Measurements from ENCODE around the gene CTXND1.

CTXND1 gene

DNA sequence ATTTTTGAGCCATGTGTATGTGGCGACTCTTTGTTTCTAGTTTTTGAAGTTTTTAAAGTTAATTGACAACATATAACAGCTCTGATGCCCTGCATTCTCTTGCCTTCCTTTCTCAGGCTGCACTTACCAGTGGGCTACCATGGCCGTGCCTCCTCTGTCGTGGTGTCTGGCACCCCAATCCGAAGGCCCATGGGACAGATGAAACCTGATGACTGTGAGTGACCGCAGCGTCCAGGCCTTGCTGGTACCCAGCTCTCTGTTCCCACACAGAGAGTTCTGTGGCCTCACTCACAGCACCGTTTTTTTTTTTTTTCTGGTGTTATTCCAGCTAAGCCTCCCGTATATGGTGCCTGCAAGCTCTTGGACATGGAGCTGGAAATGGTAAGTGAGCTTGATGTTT, 84.1 kb downstream of the CTXND1 start:
- no peak overlapping the region for H3K27ac ChIP-seq (ENCODE audit: low read depth in 2 of 2, low read length in 2 of 2)
- no peaks in the 10 kb centered on the region for H3K4me1 ChIP-seq (ENCODE audit: control insufficient read depth in 2 of 2, insufficient read depth in 2 of 2, low read length in 2 of 2)
- H3K9ac ChIP-seq (ENCODE audit: low read depth in 1 of 2, low read length in 2 of 2), result no peak overlapping the region
- H3K9me3 ChIP-seq (ENCODE audit: control insufficient read depth in 2 of 2, low read length in 2 of 2), result no peaks in the 10 kb centered on the region
- no peaks in the 10 kb centered on the region for H3K27me3 ChIP-seq (ENCODE audit: control insufficient read depth in 2 of 2, insufficient read depth in 2 of 2, low read length in 2 of 2)
- H3K36me3 ChIP-seq (ENCODE audit: control insufficient read depth in 2 of 2, insufficient read depth in 2 of 2, low read length in 2 of 2), result peaks cover 0 to 5% of the 10 kb centered on the region in 2 donors
- H3K4me3 ChIP-seq (ENCODE audit: low read length in 2 of 2), result no peak overlapping the region

DNA sequence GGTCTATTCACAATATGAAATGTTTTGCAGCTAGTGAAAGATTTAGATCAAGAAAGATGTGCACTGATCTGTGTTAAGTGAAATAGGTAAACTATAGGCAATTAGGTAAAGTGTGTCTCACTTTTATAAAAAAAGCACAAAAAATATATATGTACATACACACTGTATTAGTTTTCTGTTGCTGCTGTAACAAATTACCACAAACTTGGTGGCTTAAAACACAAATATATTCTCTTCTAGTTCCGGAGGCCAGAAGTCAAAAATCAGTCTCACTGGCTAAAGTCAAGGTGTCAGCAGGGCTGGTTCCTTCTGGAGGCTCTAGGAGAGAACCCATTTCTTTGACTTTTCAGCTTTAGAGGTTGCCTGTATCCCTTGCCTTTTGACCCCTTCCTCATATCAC, 88.1 kb downstream of the CTXND1 start:
- Histone ChIP-seq H3K27me3 (ENCODE audit: control insufficient read depth in 2 of 2, insufficient read depth in 2 of 2, low read length in 2 of 2) (no peaks in the 10 kb centered on the region), H3K4me3 (ENCODE audit: low read length in 2 of 2) (no peak overlapping the region), H3K36me3 (ENCODE audit: control insufficient read depth in 2 of 2, insufficient read depth in 2 of 2, low read length in 2 of 2) (peaks cover 5 to 6% of the 10 kb centered on the region in 2 donors), H3K9ac (ENCODE audit: low read depth in 1 of 2, low read length in 2 of 2) (no peak overlapping the region), H3K9me3 (ENCODE audit: control insufficient read depth in 2 of 2, low read length in 2 of 2) (no peaks in the 10 kb centered on the region), H3K27ac (ENCODE audit: low read depth in 2 of 2, low read length in 2 of 2) (no peak overlapping the region), H3K4me1 (ENCODE audit: control insufficient read depth in 2 of 2, insufficient read depth in 2 of 2, low read length in 2 of 2) (peaks cover 0 to 2% of the 10 kb centered on the region in 2 donors)

DNA sequence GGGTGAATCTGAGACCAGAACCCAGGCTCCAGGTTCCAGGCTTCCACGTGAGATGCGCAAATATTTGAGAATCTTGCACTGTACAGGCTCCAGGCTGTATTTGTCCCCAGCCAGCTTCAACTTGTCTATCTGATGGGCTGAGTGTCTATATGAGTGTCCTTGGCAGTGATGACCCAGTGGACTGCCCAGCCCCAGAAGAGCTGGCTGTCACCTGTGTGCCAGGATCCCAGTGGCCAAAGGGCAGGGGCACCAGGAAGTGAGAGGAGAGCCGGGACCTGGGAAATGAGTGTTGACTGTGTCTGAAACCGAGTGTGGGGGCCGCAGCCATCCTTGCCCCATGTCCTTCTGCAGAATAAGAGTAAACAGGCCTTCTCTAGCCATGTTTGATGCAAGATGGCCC, 88.8 kb downstream of the CTXND1 start:
- H3K9me3 ChIP-seq (ENCODE audit: control insufficient read depth in 2 of 2, low read length in 2 of 2), result no peaks in the 10 kb centered on the region
- H3K4me3 ChIP-seq (ENCODE audit: low read length in 2 of 2), result no peak overlapping the region
- no peaks in the 10 kb centered on the region for H3K27me3 ChIP-seq (ENCODE audit: control insufficient read depth in 2 of 2, insufficient read depth in 2 of 2, low read length in 2 of 2)
- H3K36me3 ChIP-seq (ENCODE audit: control insufficient read depth in 2 of 2, insufficient read depth in 2 of 2, low read length in 2 of 2), result peaks cover 5 to 6% of the 10 kb centered on the region in 2 donors
- H3K4me1 ChIP-seq (ENCODE audit: control insufficient read depth in 2 of 2, insufficient read depth in 2 of 2, low read length in 2 of 2), result peaks cover 0 to 2% of the 10 kb centered on the region in 2 donors
- H3K9ac ChIP-seq (ENCODE audit: low read depth in 1 of 2, low read length in 2 of 2), result no peak overlapping the region
- no peak overlapping the region for H3K27ac ChIP-seq (ENCODE audit: low read depth in 2 of 2, low read length in 2 of 2)

DNA sequence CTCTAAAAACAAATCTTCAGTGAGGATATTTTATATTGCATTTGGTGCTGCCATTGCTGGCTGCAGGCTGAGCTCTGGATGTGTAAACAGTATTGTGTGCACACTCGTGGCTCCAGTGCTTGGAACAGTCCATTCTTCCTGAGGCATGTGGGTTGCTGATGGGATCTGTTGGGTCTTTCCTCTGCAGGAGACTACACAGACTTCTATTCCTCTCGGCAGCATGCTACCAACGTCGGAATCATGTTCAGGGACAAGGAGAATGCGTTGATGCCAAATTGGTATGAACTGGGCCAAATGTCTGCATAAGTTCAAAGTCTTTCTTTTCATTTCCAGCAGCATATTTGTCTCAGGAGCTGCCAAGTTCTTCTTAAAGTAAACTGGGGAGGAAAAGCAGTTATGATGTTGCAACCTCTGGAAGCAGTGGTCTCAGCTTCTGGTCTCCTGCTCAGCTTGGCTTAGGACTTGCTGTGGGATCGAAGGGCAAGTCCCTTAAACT, 89.9 kb downstream of the CTXND1 start:
- Histone ChIP-seq H3K4me1 (ENCODE audit: control insufficient read depth in 2 of 2, insufficient read depth in 2 of 2, low read length in 2 of 2) (peaks cover 0 to 2% of the 10 kb centered on the region in 2 donors), H3K9ac (ENCODE audit: low read depth in 1 of 2, low read length in 2 of 2) (no peak overlapping the region), H3K27me3 (ENCODE audit: control insufficient read depth in 2 of 2, insufficient read depth in 2 of 2, low read length in 2 of 2) (no peaks in the 10 kb centered on the region), H3K36me3 (ENCODE audit: control insufficient read depth in 2 of 2, insufficient read depth in 2 of 2, low read length in 2 of 2) (peaks cover 2 to 6% of the 10 kb centered on the region in 2 donors), H3K4me3 (ENCODE audit: low read length in 2 of 2) (no peak overlapping the region), H3K27ac (ENCODE audit: low read depth in 2 of 2, low read length in 2 of 2) (no peak overlapping the region), H3K9me3 (ENCODE audit: control insufficient read depth in 2 of 2, low read length in 2 of 2) (no peaks in the 10 kb centered on the region)

DNA sequence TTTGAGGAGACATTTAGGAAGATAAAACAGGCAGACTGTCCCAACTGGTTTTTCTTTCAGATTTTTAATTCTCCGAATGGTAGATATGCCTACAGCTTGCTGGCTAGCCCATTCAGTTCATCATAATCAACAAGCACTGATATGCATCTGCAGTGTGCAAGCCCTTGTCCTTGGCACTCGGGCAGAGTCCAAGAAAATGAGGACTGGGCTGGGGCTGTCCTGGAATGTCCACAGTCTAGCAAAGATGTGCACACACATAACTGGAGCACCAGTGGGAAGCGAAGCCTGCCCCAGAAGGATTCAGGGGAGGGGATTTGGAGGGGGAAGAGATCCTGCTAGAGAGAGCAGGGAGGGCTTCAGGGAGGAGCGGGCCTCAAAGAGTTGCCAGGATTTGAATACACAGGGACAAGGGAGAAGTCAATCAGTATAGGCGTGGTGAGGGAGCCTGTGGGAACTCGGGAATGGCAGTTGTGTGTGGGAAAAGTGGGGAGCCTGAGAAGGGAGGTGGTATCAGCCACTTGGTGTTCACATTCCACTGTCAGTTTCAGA, 90.5 kb downstream of the CTXND1 start:
- H3K9ac ChIP-seq (ENCODE audit: low read depth in 1 of 2, low read length in 2 of 2), result no peak overlapping the region
- H3K27ac ChIP-seq (ENCODE audit: low read depth in 2 of 2, low read length in 2 of 2), result no peak overlapping the region
- no peaks in the 10 kb centered on the region for H3K9me3 ChIP-seq (ENCODE audit: control insufficient read depth in 2 of 2, low read length in 2 of 2)
- H3K4me3 ChIP-seq (ENCODE audit: low read length in 2 of 2), result no peak overlapping the region
- no peaks in the 10 kb centered on the region for H3K27me3 ChIP-seq (ENCODE audit: control insufficient read depth in 2 of 2, insufficient read depth in 2 of 2, low read length in 2 of 2)
- peaks cover 2 to 6% of the 10 kb centered on the region in 2 donors for H3K36me3 ChIP-seq (ENCODE audit: control insufficient read depth in 2 of 2, insufficient read depth in 2 of 2, low read length in 2 of 2)
- peaks cover 0 to 2% of the 10 kb centered on the region in 2 donors for H3K4me1 ChIP-seq (ENCODE audit: control insufficient read depth in 2 of 2, insufficient read depth in 2 of 2, low read length in 2 of 2)

- Histone ChIP-seq H3K4me1 (ENCODE audit: control insufficient read depth in 2 of 2, insufficient read depth in 2 of 2, low read length in 2 of 2) (peaks cover 0 to 2% of the 10 kb centered on the region in 2 donors), H3K4me3 (ENCODE audit: low read length in 2 of 2) (no peak overlapping the region), H3K27ac (ENCODE audit: low read depth in 2 of 2, low read length in 2 of 2) (peak overlapping the region in 1 of 2 donors; percentile 11), H3K9me3 (ENCODE audit: control insufficient read depth in 2 of 2, low read length in 2 of 2) (no peaks in the 10 kb centered on the region), H3K9ac (ENCODE audit: low read depth in 1 of 2, low read length in 2 of 2) (no peak overlapping the region), H3K27me3 (ENCODE audit: control insufficient read depth in 2 of 2, insufficient read depth in 2 of 2, low read length in 2 of 2) (no peaks in the 10 kb centered on the region), H3K36me3 (ENCODE audit: control insufficient read depth in 2 of 2, insufficient read depth in 2 of 2, low read length in 2 of 2) (peaks cover 2 to 6% of the 10 kb centered on the region in 2 donors)
Measured at GRCh38 chr15:80160570-80161156, 91.3 kb downstream of the CTXND1 start.

DNA sequence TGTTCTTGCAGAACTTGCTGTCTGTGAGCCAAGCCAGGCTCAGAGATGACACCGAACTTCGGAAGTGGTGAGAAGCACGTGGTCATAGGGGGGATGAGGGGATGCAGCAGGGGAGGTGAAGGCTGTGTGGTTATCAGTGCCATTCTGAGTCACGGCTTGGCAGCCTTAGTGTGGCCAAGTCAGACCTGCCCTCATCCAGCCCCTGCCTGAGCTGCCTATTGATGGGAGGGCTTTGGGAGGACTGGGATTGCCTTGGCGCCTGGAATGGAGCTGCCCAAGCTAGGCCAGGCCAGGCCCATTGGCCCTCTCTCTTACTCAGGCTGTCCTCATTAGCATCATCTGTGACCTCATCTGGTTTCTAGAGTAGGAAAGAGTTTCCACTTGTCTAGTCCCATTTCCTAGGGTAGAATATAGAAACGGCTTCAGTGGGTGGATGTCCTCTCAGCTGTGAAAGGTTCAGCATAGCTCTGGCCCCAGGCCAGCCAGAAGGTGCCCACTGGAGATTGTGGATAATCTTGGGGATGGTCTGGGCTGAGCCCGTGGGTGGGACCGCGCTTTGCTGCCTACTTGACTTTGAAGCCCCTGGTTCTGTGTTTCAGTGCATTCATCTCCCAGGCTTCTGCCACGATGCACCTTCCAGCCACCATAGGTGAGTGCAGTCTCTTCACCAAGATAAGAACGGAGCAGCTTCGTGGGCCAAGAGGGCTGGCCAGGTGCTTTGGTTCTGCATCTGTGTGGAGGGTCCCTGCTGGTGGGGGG, 92.0 kb downstream of the CTXND1 start:
- no peak overlapping the region for H3K4me3 ChIP-seq (ENCODE audit: low read length in 2 of 2)
- peaks cover 2 to 6% of the 10 kb centered on the region in 2 donors for H3K36me3 ChIP-seq (ENCODE audit: control insufficient read depth in 2 of 2, insufficient read depth in 2 of 2, low read length in 2 of 2)
- H3K9ac ChIP-seq (ENCODE audit: low read depth in 1 of 2, low read length in 2 of 2), result no peak overlapping the region
- no peaks in the 10 kb centered on the region for H3K9me3 ChIP-seq (ENCODE audit: control insufficient read depth in 2 of 2, low read length in 2 of 2)
- peak overlapping the region in 1 of 2 donors; percentile 11 for H3K27ac ChIP-seq (ENCODE audit: low read depth in 2 of 2, low read length in 2 of 2)
- peaks cover 0 to 2% of the 10 kb centered on the region in 2 donors for H3K4me1 ChIP-seq (ENCODE audit: control insufficient read depth in 2 of 2, insufficient read depth in 2 of 2, low read length in 2 of 2)
- no peaks in the 10 kb centered on the region for H3K27me3 ChIP-seq (ENCODE audit: control insufficient read depth in 2 of 2, insufficient read depth in 2 of 2, low read length in 2 of 2)

DNA sequence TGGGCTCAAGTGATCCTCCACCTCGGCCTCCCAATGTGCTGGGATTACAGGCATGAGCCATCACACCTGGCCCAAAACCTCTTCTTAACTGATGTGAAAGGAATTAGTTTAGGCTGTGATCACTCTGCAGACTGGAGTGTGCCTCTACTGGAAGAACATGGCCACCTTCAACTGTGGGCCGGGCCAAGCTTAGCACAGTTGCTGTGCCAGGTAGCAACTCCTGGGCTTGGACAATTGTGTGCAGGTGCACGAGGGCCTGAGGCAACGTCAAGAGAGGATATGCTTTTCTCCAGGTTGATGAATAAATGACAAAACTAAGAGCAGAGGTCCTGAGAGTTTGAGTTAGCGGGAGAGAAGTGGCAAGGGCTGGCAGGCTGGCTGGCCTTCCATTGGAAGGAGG, 92.7 kb downstream of the CTXND1 start:
- Histone ChIP-seq H3K4me1 (ENCODE audit: control insufficient read depth in 2 of 2, insufficient read depth in 2 of 2, low read length in 2 of 2) (peaks cover 0 to 2% of the 10 kb centered on the region in 2 donors), H3K36me3 (ENCODE audit: control insufficient read depth in 2 of 2, insufficient read depth in 2 of 2, low read length in 2 of 2) (peaks cover 0 to 6% of the 10 kb centered on the region in 2 donors), H3K27me3 (ENCODE audit: control insufficient read depth in 2 of 2, insufficient read depth in 2 of 2, low read length in 2 of 2) (no peaks in the 10 kb centered on the region), H3K9ac (ENCODE audit: low read depth in 1 of 2, low read length in 2 of 2) (no peak overlapping the region), H3K4me3 (ENCODE audit: low read length in 2 of 2) (no peak overlapping the region), H3K9me3 (ENCODE audit: control insufficient read depth in 2 of 2, low read length in 2 of 2) (no peaks in the 10 kb centered on the region), H3K27ac (ENCODE audit: low read depth in 2 of 2, low read length in 2 of 2) (no peak overlapping the region)

GRCh38 chr15:80157215-80157614, 94.8 kb downstream of the CTXND1 start:
- Histone ChIP-seq H3K27me3 (ENCODE audit: control insufficient read depth in 2 of 2, insufficient read depth in 2 of 2, low read length in 2 of 2) (no peaks in the 10 kb centered on the region), H3K9ac (ENCODE audit: low read depth in 1 of 2, low read length in 2 of 2) (no peak overlapping the region), H3K9me3 (ENCODE audit: control insufficient read depth in 2 of 2, low read length in 2 of 2) (no peaks in the 10 kb centered on the region), H3K4me1 (ENCODE audit: control insufficient read depth in 2 of 2, insufficient read depth in 2 of 2, low read length in 2 of 2) (peaks cover 8 to 9% of the 10 kb centered on the region in 2 donors), H3K4me3 (ENCODE audit: low read length in 2 of 2) (no peak overlapping the region), H3K36me3 (ENCODE audit: control insufficient read depth in 2 of 2, insufficient read depth in 2 of 2, low read length in 2 of 2) (peaks cover 0 to 3% of the 10 kb centered on the region in 2 donors), H3K27ac (ENCODE audit: low read depth in 2 of 2, low read length in 2 of 2) (no peak overlapping the region)

- peaks cover 8 to 9% of the 10 kb centered on the region in 2 donors for H3K4me1 ChIP-seq (ENCODE audit: control insufficient read depth in 2 of 2, insufficient read depth in 2 of 2, low read length in 2 of 2)
- no peaks in the 10 kb centered on the region for H3K36me3 ChIP-seq (ENCODE audit: control insufficient read depth in 2 of 2, insufficient read depth in 2 of 2, low read length in 2 of 2)
- H3K9me3 ChIP-seq (ENCODE audit: control insufficient read depth in 2 of 2, low read length in 2 of 2), result no peaks in the 10 kb centered on the region
- H3K27ac ChIP-seq (ENCODE audit: low read depth in 2 of 2, low read length in 2 of 2), result no peak overlapping the region
- H3K4me3 ChIP-seq (ENCODE audit: low read length in 2 of 2), result no peak overlapping the region
- H3K9ac ChIP-seq (ENCODE audit: low read depth in 1 of 2, low read length in 2 of 2), result no peak overlapping the region
- no peaks in the 10 kb centered on the region for H3K27me3 ChIP-seq (ENCODE audit: control insufficient read depth in 2 of 2, insufficient read depth in 2 of 2, low read length in 2 of 2)
Measured at GRCh38 chr15:80156176-80156720, 95.8 kb downstream of the CTXND1 start.

Data from mucosa of rectum (tissue), 2 donors.